Tibial artery (tissue), 4 donors: ENCODE data around the gene PRKAR2B.
"Not testable (repeated sequence)": the region's sequence is repeated elsewhere in the genome, so short reads cannot be mapped to it uniquely, and the experiment has no call there.

ENCODE experiments used
- DNase-seq, 2 donors: peaks; one replicate each; pipeline ENCODE4 v3.0.0-alpha.2; 2019
- H3K27ac ChIP-seq, 2 donors: fragments of 200-600 bp; sonication (generic) in 1 of 2; 1 replicate in 1 of 2; 2 replicates in 1 of 2; pipeline ENCODE4 v1.5.1; 2018 to 2019; ENCODE audit warnings: mild to moderate bottlenecking in 1 of 2
- H3K27me3 ChIP-seq, 2 donors: fragments of 200-600 bp; sonication (generic) in 1 of 2; one replicate each; pipeline versions ENCODE4 v1.5.1 to v1.6.0; 2016 to 2019
- H3K36me3 ChIP-seq, 3 donors: fragments of 200-600 bp; sonication (generic) in 2 of 3; one replicate each; pipeline ENCODE4 v1.5.1; 2016 to 2019; ENCODE audit warnings: mild to moderate bottlenecking in 2 of 3
- H3K4me1 ChIP-seq, 4 donors: fragments of 200-600 bp; sonication (generic) in 2 of 4; 1 replicate in 3 of 4; 2 replicates in 1 of 4; pipeline ENCODE4 v1.5.1; 2016 to 2019
- H3K4me3 ChIP-seq, 2 donors: fragments of 200-600 bp; sonication (generic) in 1 of 2; 1 replicate in 1 of 2; 2 replicates in 1 of 2; pipeline ENCODE4 v1.5.1; 2018 to 2019; ENCODE audit warnings: mild to moderate bottlenecking in 2 of 2
- H3K9me3 ChIP-seq, 3 donors: fragments of 200-600 bp; sonication (generic) in 1 of 3; one replicate each; pipeline ENCODE4 v1.5.1; 2016 to 2019
- CTCF ChIP-seq, 2 experiments: fragments of 200-600 bp in 1 of 2; fragments of 450-650 bp in 1 of 2; IDR thresholded peaks; one replicate each; pipeline ENCODE4 v1.5.1; 2017 to 2019; ENCODE audit warnings: antibody characterized with exemption in 2 of 2, mild to moderate bottlenecking in 1 of 2, moderate library complexity in 1 of 2
- intact Hi-C: fragments of 100-400 bp; cut with DNase I; formaldehyde crosslinking; loops from one replicate; pipeline ENCODE4 v1.15.0; 2023; ENCODE audit warnings: low total_unique reads

The PRKAR2B gene

GRCh38 chr7:107128217-107128616 is 83.7 kb downstream of the PRKAR2B start:
- intact Hi-C loops: no loop called here
- TF ChIP-seq CTCF (IDR thresholded peaks at IDR 0.05): no peak

GRCh38 chr7:107128748-107129147 is 84.2 kb downstream of the PRKAR2B start:
- no peaks in the 10 kb centered on the region for H3K27me3 ChIP-seq
- TF ChIP-seq CTCF (IDR thresholded peaks at IDR 0.05): no peak
- no peak overlapping the region for H3K27ac ChIP-seq
- no peaks in the 10 kb centered on the region for H3K4me1 ChIP-seq
- no peaks in the 10 kb centered on the region for H3K9me3 ChIP-seq
- intact Hi-C loops: no loop called here
- no peak overlapping the region for H3K4me3 ChIP-seq
- no peak for DNase-seq
- H3K36me3 ChIP-seq: no peaks in the 10 kb centered on the region

More at GRCh38 chr7:107128217-107128616, 83.7 kb downstream of the PRKAR2B start:
- no peak overlapping the region for H3K27ac ChIP-seq
- H3K27me3 ChIP-seq: no peaks in the 10 kb centered on the region
- no peaks in the 10 kb centered on the region for H3K36me3 ChIP-seq
- H3K9me3 ChIP-seq: no peaks in the 10 kb centered on the region
- H3K4me1 ChIP-seq: no peaks in the 10 kb centered on the region
- H3K4me3 ChIP-seq: no peak overlapping the region
- DNase-seq: no peak

GRCh38 chr7:107130487-107131220 is 86.1 kb downstream of the PRKAR2B start:
- no peak overlapping the region for H3K27ac ChIP-seq
- TF ChIP-seq CTCF (IDR thresholded peaks at IDR 0.05): no peak
- intact Hi-C loops: no loop called here

GRCh38 chr7:107133396-107133795 is 88.9 kb downstream of the PRKAR2B start:
- Histone ChIP-seq H3K27ac (no peak overlapping the region), H3K36me3 (no peaks in the 10 kb centered on the region), H3K27me3 (no peaks in the 10 kb centered on the region), H3K4me1 (no peaks in the 10 kb centered on the region), H3K4me3 (no peak overlapping the region), H3K9me3 (no peaks in the 10 kb centered on the region)
- TF ChIP-seq CTCF (IDR thresholded peaks at IDR 0.05): no peak
- DNase-seq: no peak
- intact Hi-C loops: no loop called here

More at GRCh38 chr7:107130487-107131220, 86.1 kb downstream of the PRKAR2B start:
- H3K9me3 ChIP-seq: no peaks in the 10 kb centered on the region
- DNase-seq: no peak
- H3K4me3 ChIP-seq: no peak overlapping the region
- no peaks in the 10 kb centered on the region for H3K36me3 ChIP-seq
- no peaks in the 10 kb centered on the region for H3K27me3 ChIP-seq
- H3K4me1 ChIP-seq: no peaks in the 10 kb centered on the region

- Histone ChIP-seq H3K27me3 (no peaks in the 10 kb centered on the region), H3K36me3 (no peaks in the 10 kb centered on the region), H3K9me3 (no peaks in the 10 kb centered on the region), H3K4me1 (no peaks in the 10 kb centered on the region), H3K27ac (no peak overlapping the region), H3K4me3 (no peak overlapping the region)
- intact Hi-C loops: no loop called here
- TF ChIP-seq CTCF (IDR thresholded peaks at IDR 0.05): no peak
- DNase-seq: no peak
These were observed 94.4 kb downstream of the PRKAR2B start for GRCh38 chr7:107138696-107139420.

GRCh38 chr7:107143875-107144274 is 99.4 kb downstream of the PRKAR2B start:
- not testable (repeated sequence) for DNase-seq, H3K4me3 ChIP-seq, H3K9me3 ChIP-seq, H3K4me1 ChIP-seq, H3K36me3 ChIP-seq, H3K27me3 ChIP-seq, H3K27ac ChIP-seq
- intact Hi-C loops: loop anchor here (10.0 kb wide), 2 partner anchors 99 to 199 kb away; partner anchors contain the start of gene PRKAR2B
